Heart right ventricle (tissue), 16 donors: ENCODE results near the gene SSR3. TPM values are rescaled to one million over a fixed set of nuclear protein-coding genes. Genes with fewer than 3 reads are reported as not detected.

Experiments used
- ATAC-seq, 8 donors: fragments of 200-7000 bp; cut with Tn5 transposase; one replicate each; pipeline ENCODE4 v1.9.1; 2020; ENCODE audit warnings: mild to moderate bottlenecking in 8 of 8, moderate library complexity in 8 of 8, moderate number of reproducible peaks in 1 of 8
- DNase-seq, 2 donors: peaks; one replicate each; pipeline ENCODE4 v3.0.0-alpha.2; 2020
- H3K27ac ChIP-seq, 10 donors: fragments of 200-600 bp; sonication (generic) in 2 of 10; one replicate each; pipeline versions ENCODE4 v1.5.0 to v1.8.0; 2020 to 2022; ENCODE audit warnings: mild to moderate bottlenecking in 3 of 10
- H3K27me3 ChIP-seq, 7 donors: fragments of 200-600 bp; one replicate each; pipeline ENCODE4 v1.8.0; 2021 to 2022; ENCODE audit warnings: mild to moderate bottlenecking in 2 of 7
- H3K36me3 ChIP-seq, 9 donors: fragments of 200-600 bp; sonication (generic) in 1 of 9; one replicate each; pipeline versions ENCODE4 v1.5.0 to v1.8.0; 2020 to 2022; ENCODE audit warnings: mild to moderate bottlenecking in 2 of 9
- H3K4me1 ChIP-seq, 9 donors: fragments of 200-600 bp; sonication (generic) in 1 of 9; one replicate each; pipeline versions ENCODE4 v1.5.0 to v1.8.0; 2020 to 2022; ENCODE audit warnings: mild to moderate bottlenecking in 4 of 9
- H3K4me3 ChIP-seq, 10 donors: fragments of 200-600 bp; sonication (generic) in 2 of 10; one replicate each; pipeline versions ENCODE4 v1.5.0 to v1.8.0; 2020 to 2022; ENCODE audit warnings: mild to moderate bottlenecking in 7 of 10, moderate library complexity in 2 of 10
- H3K9me3 ChIP-seq, 11 donors: fragments of 200-600 bp in 10 of 11; sonication (generic) in 2 of 11; one replicate each; pipeline versions ENCODE4 v1.5.0 to v1.8.0; 2013 to 2022; ENCODE audit warnings: mild to moderate bottlenecking in 2 of 11, control low read depth in 1 of 11, moderate library complexity in 1 of 11
- WGBS, 2 donors: extraction: QIAGEN DNeasy Blood & Tissue Kit; methylation state at CpG; one replicate each; pipeline ENCODE4 v1.1.7; 2013; ENCODE audit warnings: inconsistent platforms in 1 of 2; 5-methylcytosine and 5-hydroxymethylcytosine counted together
- intact Hi-C, 10 donors: fragments of 100-400 bp; cut with DNase I; formaldehyde crosslinking; loops; one replicate each; pipeline versions ENCODE4 v1.11.1 to v1.14.2; 2022
- polyA plus RNA-seq, 2 donors: library from polyadenylated mRNA; stranded (reverse); fragments of 200-250 nt; gene quantifications; one replicate each; pipeline ENCODE4 v1.2.3, GENCODE V29; 2013
- total RNA-seq, 10 donors: library from RNA; stranded (reverse); fragmentation: NEBNext Ultra II Directional in 3 of 10; extraction: Animal tissue kit (Norgen Biotek cat#: 25700) in 3 of 10; gene quantifications; one replicate each; pipeline versions ENCODE4 v1.2.1 to v1.2.4, GENCODE V29; 2021 to 2023
- TF ChIP-seq, protein P1 (sequence below), 9 donors: fragments of 200-600 bp; sonication (generic) in 2 of 9; IDR thresholded peaks; one replicate each; pipeline versions ENCODE4 v1.5.0 to v1.8.0; 2021 to 2022; ENCODE audit warnings: antibody characterized with exemption in 9 of 9, mild to moderate bottlenecking in 5 of 9, moderate library complexity in 1 of 9
- donor health status: Arrhythmogenic right ventricular cardiomyopathy.
- donor health status: ischemic (EF 13 %, LVEDD 7.1; RV severe dilation, severe dysfunction).
- donor health status: healthy with polysubstance abuse.
- donor health status: DM: no; HTN: yes; CAD: no.
- donor health status: DM: no; HTN: no; CAD: no.
- donor health status: ischemic (EF 25% LVEDD 6.9; RV normal size, moderate dysfunction).
- donor health status: ischemic (EF 25% LVEDD 5.7; RV mildly dilated, moderate dysfunction).
- donor health status: healthy.
- donor health status: DM: yes; HTN: yes; CAD: no.
- donor health status: Ischemic cardiomyopathy.
- donor health status: ischemic (EF 35%, LVEDD 5.7; RV mildly dilated, moderate dysfunction).
- donor health status: nonischemic (EF 11% LVEDD 7.7; RV severe dilation, severe dysfunction).
- donor health status: DM: yes; HTN: yes; CAD: no.
- donor health status: PGD.
- donor health status: ischemic (EF 29% LVEDD 5.4; RV normal size, mild dysfunction).
- donor health status: nonischemic (EF 23%, LVEDD 6.1; RV moderate dilation, normal function).

The SSR3 gene
- total and polyA plus RNA-seq, 12 donors, result 75.8 to 602 (median 216) TPM

DNA sequence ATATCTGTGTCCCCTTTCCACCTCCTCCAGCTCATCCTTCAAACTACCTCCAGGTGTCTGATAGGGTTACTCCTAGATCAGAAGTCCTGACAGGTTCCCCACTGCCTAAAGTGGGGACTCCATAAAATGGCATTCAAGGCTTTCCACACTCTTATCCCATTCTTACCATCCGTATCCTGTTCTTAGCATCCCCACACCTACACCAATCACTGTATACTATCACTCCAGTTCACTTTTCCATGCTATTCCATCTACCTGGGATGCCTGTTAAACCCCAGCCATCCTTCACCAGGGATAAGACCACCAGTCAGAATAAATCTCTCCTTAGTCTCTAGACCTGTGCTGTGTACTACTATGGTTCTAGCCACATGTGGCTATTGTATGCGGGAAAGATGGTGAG, 19.1 kb downstream of the SSR3 start:
- Histone ChIP-seq H3K4me1 (peaks cover 2 to 33% (median 17%) of the 10 kb centered on the region in 9 donors), H3K4me3 (no peak overlapping the region), H3K27me3 (no peaks in the 10 kb centered on the region), H3K9me3 (no peaks in the 10 kb centered on the region), H3K27ac (peak overlapping the region; percentile 1 to 73 (median 65)), H3K36me3 (peaks cover 0 to 55% (median 11%) of the 10 kb centered on the region in 9 donors)
- WGBS, 2 donors, result 99% methylated on average over 2 of the region's 2 CpGs
- intact Hi-C loops, result loop anchor here in 3 of 10 donors (5.0 to 10.0 kb wide), 4 partner anchors 137 to 602 kb away; partner anchors contain the start of gene TIPARP (in 1 of the 3)
- peak in 3 of 8 donors; percentile 3 to 28 (median 3) for ATAC-seq
- TF ChIP-seq, protein P1, sequence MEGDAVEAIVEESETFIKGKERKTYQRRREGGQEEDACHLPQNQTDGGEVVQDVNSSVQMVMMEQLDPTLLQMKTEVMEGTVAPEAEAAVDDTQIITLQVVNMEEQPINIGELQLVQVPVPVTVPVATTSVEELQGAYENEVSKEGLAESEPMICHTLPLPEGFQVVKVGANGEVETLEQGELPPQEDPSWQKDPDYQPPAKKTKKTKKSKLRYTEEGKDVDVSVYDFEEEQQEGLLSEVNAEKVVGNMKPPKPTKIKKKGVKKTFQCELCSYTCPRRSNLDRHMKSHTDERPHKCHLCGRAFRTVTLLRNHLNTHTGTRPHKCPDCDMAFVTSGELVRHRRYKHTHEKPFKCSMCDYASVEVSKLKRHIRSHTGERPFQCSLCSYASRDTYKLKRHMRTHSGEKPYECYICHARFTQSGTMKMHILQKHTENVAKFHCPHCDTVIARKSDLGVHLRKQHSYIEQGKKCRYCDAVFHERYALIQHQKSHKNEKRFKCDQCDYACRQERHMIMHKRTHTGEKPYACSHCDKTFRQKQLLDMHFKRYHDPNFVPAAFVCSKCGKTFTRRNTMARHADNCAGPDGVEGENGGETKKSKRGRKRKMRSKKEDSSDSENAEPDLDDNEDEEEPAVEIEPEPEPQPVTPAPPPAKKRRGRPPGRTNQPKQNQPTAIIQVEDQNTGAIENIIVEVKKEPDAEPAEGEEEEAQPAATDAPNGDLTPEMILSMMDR (IDR thresholded peaks at IDR 0.05), result no peak
- DNase-seq, result no peak

DNA sequence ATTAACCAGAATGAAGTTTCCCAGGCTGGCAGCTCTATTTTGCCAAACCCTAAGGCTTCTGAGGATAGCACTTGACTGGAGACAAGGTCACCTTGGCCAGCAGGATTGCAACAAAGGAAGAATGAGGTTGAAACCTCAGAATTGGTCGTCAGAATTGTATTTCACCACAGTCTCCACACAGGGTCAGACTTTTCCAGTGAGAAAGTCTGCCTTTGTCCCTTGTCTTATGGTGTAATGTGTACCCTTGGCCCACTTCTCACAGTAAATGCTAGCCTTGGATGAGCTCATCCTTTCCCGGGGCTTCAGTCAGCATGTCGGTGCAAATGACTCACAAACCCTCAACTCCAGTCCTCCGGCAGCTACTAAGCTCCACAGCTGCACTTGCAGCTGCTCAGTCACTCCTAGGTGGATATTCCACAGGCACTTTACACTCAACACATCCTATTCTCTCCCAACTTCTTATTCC, 19.7 kb downstream of the SSR3 start:
- Histone ChIP-seq H3K4me3 (no peak overlapping the region), H3K27ac (peak overlapping the region; percentile 19 to 73 (median 65)), H3K36me3 (peaks cover 0 to 55% (median 11%) of the 10 kb centered on the region in 9 donors), H3K4me1 (peaks cover 2 to 32% (median 17%) of the 10 kb centered on the region in 9 donors), H3K27me3 (no peaks in the 10 kb centered on the region), H3K9me3 (no peaks in the 10 kb centered on the region)
- peak; percentile 25 to 73 for DNase-seq
- peak; percentile 85 to 98 (median 94) for ATAC-seq
- 14 to 18% methylated on average over 4 of the region's 4 CpGs for WGBS, 2 donors
- TF ChIP-seq, protein P1 (IDR thresholded peaks at IDR 0.05), result peak in 7 of 9 donors; percentile 12 to 56 (median 37)
- intact Hi-C loops, result loop anchor here in 3 of 10 donors (5.0 to 10.0 kb wide), 4 partner anchors 137 to 602 kb away; partner anchors contain the start of gene TIPARP (in 1 of the 3)

DNA sequence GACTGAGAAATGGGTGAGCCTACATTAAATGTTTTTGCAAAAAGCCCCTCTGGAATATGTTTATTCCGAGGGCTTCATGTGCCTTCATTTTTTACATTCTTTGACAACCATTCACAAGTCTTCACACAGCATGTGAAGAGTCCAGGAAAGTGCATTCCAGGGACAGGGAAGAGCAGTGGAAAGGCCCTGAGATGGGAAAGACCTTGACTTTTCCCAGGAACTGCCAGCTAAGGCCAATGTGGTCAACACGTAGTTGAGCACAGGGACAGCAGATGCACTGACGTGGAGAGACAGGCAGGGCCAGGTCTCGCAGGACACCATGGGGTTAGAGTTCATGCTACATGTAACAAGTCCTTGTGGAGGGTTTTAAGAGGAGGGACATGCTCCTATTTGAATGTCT, 21.7 kb downstream of the SSR3 start:
- Histone ChIP-seq H3K4me1 (peaks cover 2 to 32% (median 17%) of the 10 kb centered on the region in 9 donors), H3K4me3 (no peak overlapping the region), H3K9me3 (no peaks in the 10 kb centered on the region), H3K27me3 (no peaks in the 10 kb centered on the region), H3K27ac (peak overlapping the region in 5 of 10 donors; percentile 4 to 72 (median 30)), H3K36me3 (peaks cover 0 to 36% (median 6%) of the 10 kb centered on the region in 9 donors)
- DNase-seq, result no peak
- TF ChIP-seq, protein P1 (IDR thresholded peaks at IDR 0.05), result no peak
- peak in 5 of 8 donors; percentile 3 to 19 (median 15) for ATAC-seq
- intact Hi-C loops, result loop anchor here in 3 of 10 donors (5.0 to 10.0 kb wide), 3 partner anchors 139 to 552 kb away; partner anchors contain the start of gene TIPARP (in 1 of the 3)
- WGBS, 2 donors, result 79 to 83% methylated on average over 4 of the region's 4 CpGs

DNA sequence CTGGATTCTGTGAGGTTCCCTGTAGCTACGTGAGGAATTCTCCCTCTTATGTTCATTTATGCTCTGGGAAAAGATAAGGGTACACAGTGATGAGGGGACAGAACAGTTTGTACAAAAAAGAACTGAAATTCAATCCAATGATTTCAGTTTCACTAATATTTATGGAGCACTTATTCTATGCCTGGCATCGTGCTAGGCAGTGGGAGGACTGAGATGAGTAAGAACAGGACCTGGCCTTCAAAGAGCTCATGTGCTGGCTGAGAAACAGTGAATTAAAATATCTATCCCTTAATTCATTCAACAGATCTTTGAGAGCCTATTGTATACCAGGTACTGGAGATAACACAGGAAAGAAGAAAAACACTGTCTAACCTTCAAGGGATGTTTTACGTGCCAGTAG, 22.2 kb downstream of the SSR3 start:
- ATAC-seq, result no peak
- H3K4me3 ChIP-seq, result no peak overlapping the region
- DNase-seq, result no peak
- intact Hi-C loops, result loop anchor here in 3 of 10 donors (5.0 to 10.0 kb wide), 3 partner anchors 140 to 552 kb away; partner anchors contain the start of gene TIPARP (in 1 of the 3)
- no peaks in the 10 kb centered on the region for H3K9me3 ChIP-seq
- 56 to 58% methylated on average over 3 of the region's 3 CpGs for WGBS, 2 donors
- H3K36me3 ChIP-seq, result peaks cover 0 to 34% (median 6%) of the 10 kb centered on the region in 9 donors
- TF ChIP-seq, protein P1 (IDR thresholded peaks at IDR 0.05), result no peak
- peaks cover 2 to 32% (median 17%) of the 10 kb centered on the region in 9 donors for H3K4me1 ChIP-seq
- peak overlapping the region in 4 of 10 donors; percentile 4 to 72 (median 20) for H3K27ac ChIP-seq
- H3K27me3 ChIP-seq, result no peaks in the 10 kb centered on the region
